Ishikawa (cell line): ENCODE data around the gene TRRAP.

Source experiments
- CEBPB ChIP-seq: IDR thresholded peaks from 2 replicates; pipeline ENCODE4 v1.6.1; 2012
- CREB1 ChIP-seq: IDR thresholded peaks from 2 replicates; pipeline ENCODE4 v1.6.1; 2012; ENCODE audit warnings: low read depth
- EP300 ChIP-seq: IDR thresholded peaks from 2 replicates; pipeline ENCODE4 v1.6.1; 2012; ENCODE audit warnings: borderline replicate concordance
- FOXM1 ChIP-seq: IDR thresholded peaks from 2 replicates; pipeline ENCODE4 v1.6.1; 2012; ENCODE audit warnings: low read depth, borderline replicate concordance
- MAX ChIP-seq: IDR thresholded peaks from 2 replicates; pipeline ENCODE4 v1.6.1; 2012
- RAD21 ChIP-seq: IDR thresholded peaks from 2 replicates; pipeline ENCODE4 v1.6.1; 2012; ENCODE audit warnings: low read depth
- TAF1 ChIP-seq: IDR thresholded peaks from 2 replicates; pipeline ENCODE4 v1.6.1; 2012; ENCODE audit warnings: low read depth, mild to moderate bottlenecking
- TEAD4 ChIP-seq: IDR thresholded peaks from 2 replicates; pipeline ENCODE4 v1.6.1; 2012
- YY1 ChIP-seq: IDR thresholded peaks from 2 replicates; pipeline ENCODE4 v1.6.1; 2012; ENCODE audit warnings: low read depth
- ZBTB7A ChIP-seq: IDR thresholded peaks from 2 replicates; pipeline ENCODE4 v1.6.1; 2012; ENCODE audit warnings: low read depth
- TF ChIP-seq, protein P1 (sequence below): IDR thresholded peaks from 2 replicates; pipeline ENCODE4 v1.6.1; 2012; ENCODE audit warnings: low read depth, mild to moderate bottlenecking

DNA sequence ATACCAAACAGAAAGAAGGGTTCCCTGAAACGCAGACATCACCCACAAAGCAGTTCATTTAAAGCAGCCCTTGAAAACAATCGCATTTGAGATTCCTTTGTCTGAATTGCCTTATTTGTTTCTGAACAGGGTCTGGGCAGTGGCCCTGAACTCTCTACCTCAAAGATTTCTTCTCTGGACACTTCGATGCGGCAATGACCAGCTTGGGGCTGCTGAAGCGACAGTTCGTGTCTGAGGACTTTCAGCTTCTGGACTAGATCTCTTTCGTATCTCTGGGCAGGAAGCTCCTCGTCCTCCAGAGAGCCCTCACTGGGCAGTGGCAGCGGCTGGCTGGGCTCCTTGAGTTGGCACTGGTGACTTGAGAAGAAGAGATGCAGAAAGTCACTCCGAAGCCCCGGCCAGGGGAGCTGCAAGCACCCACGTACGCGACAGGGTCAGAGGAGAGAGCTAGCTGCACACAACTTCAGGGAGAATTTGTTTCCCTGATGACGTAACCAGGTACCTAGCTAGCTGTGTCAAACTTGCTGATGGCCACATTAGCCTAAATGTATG, 169.3 kb downstream of the TRRAP start:
- TF ChIP-seq TAF1 (no peak), RAD21 (no peak), CREB1 (no peak), MAX (no peak), YY1 (no peak), EP300 (no peak), FOXM1 (no peak), CEBPB (no peak), TEAD4 (no peak), ZBTB7A (no peak)
- TF ChIP-seq, protein P1, sequence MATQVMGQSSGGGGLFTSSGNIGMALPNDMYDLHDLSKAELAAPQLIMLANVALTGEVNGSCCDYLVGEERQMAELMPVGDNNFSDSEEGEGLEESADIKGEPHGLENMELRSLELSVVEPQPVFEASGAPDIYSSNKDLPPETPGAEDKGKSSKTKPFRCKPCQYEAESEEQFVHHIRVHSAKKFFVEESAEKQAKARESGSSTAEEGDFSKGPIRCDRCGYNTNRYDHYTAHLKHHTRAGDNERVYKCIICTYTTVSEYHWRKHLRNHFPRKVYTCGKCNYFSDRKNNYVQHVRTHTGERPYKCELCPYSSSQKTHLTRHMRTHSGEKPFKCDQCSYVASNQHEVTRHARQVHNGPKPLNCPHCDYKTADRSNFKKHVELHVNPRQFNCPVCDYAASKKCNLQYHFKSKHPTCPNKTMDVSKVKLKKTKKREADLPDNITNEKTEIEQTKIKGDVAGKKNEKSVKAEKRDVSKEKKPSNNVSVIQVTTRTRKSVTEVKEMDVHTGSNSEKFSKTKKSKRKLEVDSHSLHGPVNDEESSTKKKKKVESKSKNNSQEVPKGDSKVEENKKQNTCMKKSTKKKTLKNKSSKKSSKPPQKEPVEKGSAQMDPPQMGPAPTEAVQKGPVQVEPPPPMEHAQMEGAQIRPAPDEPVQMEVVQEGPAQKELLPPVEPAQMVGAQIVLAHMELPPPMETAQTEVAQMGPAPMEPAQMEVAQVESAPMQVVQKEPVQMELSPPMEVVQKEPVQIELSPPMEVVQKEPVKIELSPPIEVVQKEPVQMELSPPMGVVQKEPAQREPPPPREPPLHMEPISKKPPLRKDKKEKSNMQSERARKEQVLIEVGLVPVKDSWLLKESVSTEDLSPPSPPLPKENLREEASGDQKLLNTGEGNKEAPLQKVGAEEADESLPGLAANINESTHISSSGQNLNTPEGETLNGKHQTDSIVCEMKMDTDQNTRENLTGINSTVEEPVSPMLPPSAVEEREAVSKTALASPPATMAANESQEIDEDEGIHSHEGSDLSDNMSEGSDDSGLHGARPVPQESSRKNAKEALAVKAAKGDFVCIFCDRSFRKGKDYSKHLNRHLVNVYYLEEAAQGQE, result no peak
